ENCODE results near the gene RNGTT.

DNA sequence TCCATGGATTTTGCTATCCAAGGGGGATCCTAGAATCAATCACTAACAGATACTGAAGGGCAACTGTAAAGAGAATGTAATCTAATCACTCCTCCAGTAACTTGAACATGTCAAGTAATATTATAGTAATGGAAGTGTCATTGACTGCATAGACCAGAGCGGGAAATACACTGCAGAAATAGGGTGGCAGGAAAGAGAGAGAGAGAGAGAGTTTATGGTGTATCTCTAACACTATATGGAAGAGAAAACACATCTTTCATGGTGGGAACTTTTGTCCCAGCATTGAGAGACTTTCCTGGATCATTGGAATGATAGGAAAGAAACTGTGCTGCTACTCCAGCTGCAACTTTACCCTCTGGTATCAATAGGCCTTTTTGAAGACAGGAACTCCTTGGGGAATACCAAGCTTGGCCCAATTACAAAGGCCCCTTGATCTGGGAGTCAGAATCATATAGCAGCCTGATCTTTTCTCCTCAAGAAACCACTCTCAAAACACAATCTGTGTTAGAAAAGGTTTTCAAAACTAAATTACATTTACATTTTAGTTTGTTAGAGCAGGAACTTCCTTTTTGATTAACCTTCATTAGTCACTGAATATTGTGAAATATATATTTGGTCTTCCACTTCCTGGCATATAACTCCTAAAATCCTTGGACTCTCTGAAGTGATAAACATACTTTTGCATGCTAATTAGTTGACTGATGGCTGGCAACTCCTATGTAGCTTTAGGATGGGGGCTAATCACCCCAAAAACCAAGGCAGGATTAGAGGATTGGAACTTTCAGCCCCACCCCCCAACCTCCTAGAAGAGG lies 29.5 kb upstream of the RNGTT start:
- TF ChIP-seq, protein P1, sequence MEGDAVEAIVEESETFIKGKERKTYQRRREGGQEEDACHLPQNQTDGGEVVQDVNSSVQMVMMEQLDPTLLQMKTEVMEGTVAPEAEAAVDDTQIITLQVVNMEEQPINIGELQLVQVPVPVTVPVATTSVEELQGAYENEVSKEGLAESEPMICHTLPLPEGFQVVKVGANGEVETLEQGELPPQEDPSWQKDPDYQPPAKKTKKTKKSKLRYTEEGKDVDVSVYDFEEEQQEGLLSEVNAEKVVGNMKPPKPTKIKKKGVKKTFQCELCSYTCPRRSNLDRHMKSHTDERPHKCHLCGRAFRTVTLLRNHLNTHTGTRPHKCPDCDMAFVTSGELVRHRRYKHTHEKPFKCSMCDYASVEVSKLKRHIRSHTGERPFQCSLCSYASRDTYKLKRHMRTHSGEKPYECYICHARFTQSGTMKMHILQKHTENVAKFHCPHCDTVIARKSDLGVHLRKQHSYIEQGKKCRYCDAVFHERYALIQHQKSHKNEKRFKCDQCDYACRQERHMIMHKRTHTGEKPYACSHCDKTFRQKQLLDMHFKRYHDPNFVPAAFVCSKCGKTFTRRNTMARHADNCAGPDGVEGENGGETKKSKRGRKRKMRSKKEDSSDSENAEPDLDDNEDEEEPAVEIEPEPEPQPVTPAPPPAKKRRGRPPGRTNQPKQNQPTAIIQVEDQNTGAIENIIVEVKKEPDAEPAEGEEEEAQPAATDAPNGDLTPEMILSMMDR (IDR thresholded peaks at IDR 0.05): no peak
- TF ChIP-seq POLR2A (IDR thresholded peaks at IDR 0.05): no peak
